Activated CD4-positive, alpha-beta memory T cell treated with anti-CD3 and anti-CD28 coated beads for 36 hours (primary cell): ENCODE measurements around the gene XIAP. TPM values are rescaled to one million over a fixed set of nuclear protein-coding genes. Genes with fewer than 3 reads are reported as not detected.

ENCODE experiments used
- CTCF ChIA-PET: fragments of 350-600 bp; sonication (Branson Sonifier 250); formaldehyde crosslinking; loops from one replicate; lab custom pipeline; 2021; ENCODE audit warnings: antibody characterized with exemption, inconsistent platforms; lab: Charles Lee
- POLR2A ChIA-PET: fragments of 350-600 bp; sonication (Branson Sonifier 250); formaldehyde crosslinking; loops from one replicate; lab custom pipeline; 2021; ENCODE audit warnings: antibody characterized with exemption; lab: Charles Lee
- DNase-seq: peaks from one replicate; pipeline ENCODE4 v3.0.0-alpha.2; 2020
- H3K27ac Mint-ChIP-seq: one replicate; pipeline ENCODE4 v1.8.0; 2021; ENCODE audit warnings: mixed read lengths
- H3K27me3 Mint-ChIP-seq: one replicate; pipeline ENCODE4 v1.8.0; 2021; ENCODE audit warnings: mixed read lengths
- H3K36me3 Mint-ChIP-seq: one replicate; pipeline ENCODE4 v1.8.0; 2021; ENCODE audit warnings: mixed read lengths
- H3K4me1 Mint-ChIP-seq: one replicate; pipeline ENCODE4 v1.8.0; 2021; ENCODE audit warnings: low read depth, mixed read lengths
- H3K4me3 Mint-ChIP-seq: one replicate; pipeline ENCODE4 v1.8.0; 2021; ENCODE audit warnings: mild to moderate bottlenecking, mixed read lengths
- H3K9me3 Mint-ChIP-seq: one replicate; pipeline ENCODE4 v1.8.0; 2021; ENCODE audit warnings: mixed read lengths
- intact Hi-C: fragments of 100-400 bp; cut with micrococcal nuclease; formaldehyde crosslinking; loops from one replicate; pipeline ENCODE4 v1.15.1; 2023
- total RNA-seq, 2 experiments: library from RNA; stranded (reverse); gene quantifications; one replicate each; pipeline ENCODE4 v1.2.3, GENCODE V29; 2021

XIAP gene
- total RNA-seq, 2 experiments from 2014 or later = 33.9 to 36.1 TPM

GRCh38 chrX:123962006-123962467, 102.2 kb downstream of the XIAP start:
- no peaks in the 10 kb centered on the region for H3K9me3 Mint-ChIP-seq
- DNase-seq = no peak
- H3K4me1 Mint-ChIP-seq = peaks cover 30% of the 10 kb centered on the region
- ChIA-PET CTCF (no interaction called here), POLR2A (interaction anchor here (1.0 kb wide), 1 partner anchor 126 kb away, joined by 4 read pairs; no protein-coding TSS in a partner anchor)
- peak overlapping the region; percentile 99 for H3K27ac Mint-ChIP-seq
- H3K4me3 Mint-ChIP-seq = peak overlapping the region; percentile 92
- intact Hi-C loops = loop anchor here (2.0 to 5.0 kb wide), 4 partner anchors 15 to 1040 kb away; no protein-coding TSS in a partner anchor
- H3K36me3 Mint-ChIP-seq = peaks cover 10% of the 10 kb centered on the region
- H3K27me3 Mint-ChIP-seq = no peaks in the 10 kb centered on the region

GRCh38 chrX:123962794-123963373, 103.0 kb downstream of the XIAP start:
- Mint-ChIP-seq H3K27ac (peak overlapping the region; percentile 99), H3K4me1 (peaks cover 34% of the 10 kb centered on the region), H3K9me3 (no peaks in the 10 kb centered on the region), H3K36me3 (peaks cover 10% of the 10 kb centered on the region), H3K27me3 (no peaks in the 10 kb centered on the region), H3K4me3 (peak overlapping the region; percentile 92)
- intact Hi-C loops = loop anchor here (1.0 to 5.0 kb wide), 7 partner anchors 9 to 1039 kb away; no protein-coding TSS in a partner anchor
- CTCF ChIA-PET = interaction anchor here (1.0 to 1.5 kb wide), 2 partner anchors 49 to 51 kb away, joined by 3 read pairs; no protein-coding TSS in a partner anchor
- DNase-seq = peak; percentile 92
- POLR2A ChIA-PET = interaction anchor here (0.8 to 1.2 kb wide), 7 partner anchors 47 to 395 kb away, joined by 3 to 11 read pairs (median 3); partner anchors contain the start of genes SH2D1A and XIAP

Other genes with a start within 250 kb of the XIAP start
- 10 to 100 TPM; 75.2 to 77.1 TPM for gene THOC2, start 127.0 kb upstream of the XIAP start, total RNA-seq
- gene STAG2, start 101.7 kb downstream of the XIAP start, total RNA-seq = 10 to 100 TPM; 86.3 to 90.1 TPM